CD14-positive monocyte (primary cell): ENCODE data around the gene SSBP2. TPM values are rescaled to one million over a fixed set of nuclear protein-coding genes. Genes with fewer than 3 reads are reported as not detected.

Experiments
- DNase-seq, 3 donors: peaks; one replicate each; pipeline ENCODE4 v3.0.0-alpha.2; 2011 to 2022
- H2AFZ ChIP-seq: 2 replicates; pipeline ENCODE4 v1.6.0; 2012; ENCODE audit warnings: mild to moderate bottlenecking, low read depth, low read length, inconsistent platforms; ENCODE audit not compliant: insufficient read depth, poor library complexity, severe bottlenecking
- H3K27ac ChIP-seq, 2 donors: 1 replicate in 1 of 2; 2 replicates in 1 of 2; pipeline ENCODE4 v1.5.1; 2012 to 2013; ENCODE audit warnings: low read length in 2 of 2, control low read depth in 1 of 2, inconsistent platforms in 1 of 2, low read depth in 1 of 2, mild to moderate bottlenecking in 1 of 2
- H3K27me3 ChIP-seq, 2 donors: one replicate each; pipeline versions ENCODE4 v1.6.0 to v1.6.1; 2011 to 2013; ENCODE audit warnings: low read length in 2 of 2; ENCODE audit not compliant: control insufficient read depth in 2 of 2, insufficient read depth in 2 of 2
- H3K36me3 ChIP-seq, 2 donors: replicated peaks in 1 of 2; 1 replicate in 1 of 2; 2 replicates in 1 of 2; pipeline versions ENCODE4 v1.5.1 to v1.6.1; 2012 to 2013; ENCODE audit warnings: low read length in 2 of 2, control low read depth in 1 of 2, inconsistent platforms in 1 of 2, mild to moderate bottlenecking in 1 of 2; ENCODE audit not compliant: insufficient read depth in 2 of 2, control insufficient read depth in 1 of 2
- H3K4me1 ChIP-seq, 2 donors: 1 replicate in 1 of 2; 2 replicates in 1 of 2; pipeline versions ENCODE4 v1.5.1 to v1.6.1; 2012 to 2013; ENCODE audit warnings: low read length in 2 of 2, control low read depth in 1 of 2, inconsistent platforms in 1 of 2, mild to moderate bottlenecking in 1 of 2, moderate library complexity in 1 of 2; ENCODE audit not compliant: insufficient read depth in 2 of 2, control insufficient read depth in 1 of 2
- H3K4me2 ChIP-seq: replicated peaks from 2 replicates; pipeline ENCODE3; 2012; ENCODE audit warnings: low read length, moderate library complexity, mild to moderate bottlenecking; ENCODE audit not compliant: poor library complexity, severe bottlenecking; ENCODE audit errors: extremely low read depth
- H3K4me3 ChIP-seq, 3 experiments: fragments of 200-600 bp in 1 of 3; sonication (generic) in 1 of 3; replicated peaks in 1 of 3; 1 replicate in 2 of 3; 2 replicates in 1 of 3; pipeline ENCODE4 v1.5.1; 2011 to 2013; ENCODE audit warnings: low read length in 3 of 3, mild to moderate bottlenecking in 3 of 3, control low read depth in 2 of 3, low read depth in 2 of 3, inconsistent platforms in 1 of 3, moderate library complexity in 1 of 3
- H3K79me2 ChIP-seq: 2 replicates; pipeline ENCODE4 v1.6.0; 2012; ENCODE audit warnings: mild to moderate bottlenecking, control low read depth, inconsistent platforms, low read length, moderate library complexity; ENCODE audit not compliant: insufficient read depth
- H3K9ac ChIP-seq: 2 replicates; pipeline ENCODE4 v1.6.0; 2017; ENCODE audit warnings: low read length, mild to moderate bottlenecking; ENCODE audit not compliant: insufficient read depth, poor library complexity, severe bottlenecking
- H3K9me3 ChIP-seq, 2 donors: replicated peaks in 1 of 2; 1 replicate in 1 of 2; 2 replicates in 1 of 2; pipeline versions ENCODE4 v1.5.1 to v1.6.1; 2012 to 2013; ENCODE audit warnings: low read length in 2 of 2, control low read depth in 1 of 2; ENCODE audit not compliant: control insufficient read depth in 1 of 2, insufficient read depth in 1 of 2
- H4K20me1 ChIP-seq: 2 replicates; pipeline ENCODE4 v1.6.0; 2012; ENCODE audit warnings: mild to moderate bottlenecking, low read length, control low read depth, moderate library complexity; ENCODE audit not compliant: insufficient read depth
- H3K27ac Mint-ChIP-seq, 7 donors: one replicate each; pipeline ENCODE4 v1.8.0; 2020; ENCODE audit warnings: mild to moderate bottlenecking in 7 of 7, mixed read lengths in 7 of 7, moderate library complexity in 6 of 7, inconsistent platforms in 2 of 7
- H3K27me3 Mint-ChIP-seq, 3 donors: one replicate each; pipeline ENCODE4 v1.8.0; 2021 to 2022; ENCODE audit warnings: low read depth in 3 of 3, mild to moderate bottlenecking in 3 of 3, mixed read lengths in 3 of 3, moderate library complexity in 3 of 3, inconsistent platforms in 1 of 3
- H3K36me3 Mint-ChIP-seq, 2 donors: one replicate each; pipeline ENCODE4 v1.8.0; 2020; ENCODE audit warnings: mixed read lengths in 2 of 2, inconsistent platforms in 1 of 2, mild to moderate bottlenecking in 1 of 2
- H3K4me1 Mint-ChIP-seq: one replicate; pipeline ENCODE4 v1.8.0; 2020; ENCODE audit warnings: mild to moderate bottlenecking, mixed read lengths
- H3K4me3 Mint-ChIP-seq, 2 donors: one replicate each; pipeline ENCODE4 v1.8.0; 2020; ENCODE audit warnings: mild to moderate bottlenecking in 2 of 2, mixed read lengths in 2 of 2, moderate library complexity in 1 of 2
- H3K9me3 Mint-ChIP-seq, 7 donors: one replicate each; pipeline ENCODE4 v1.8.0; 2020 to 2022; ENCODE audit warnings: mixed read lengths in 7 of 7, mild to moderate bottlenecking in 6 of 7, moderate library complexity in 6 of 7, inconsistent platforms in 2 of 7
- CTCF ChIP-seq: fragments of 200-600 bp; IDR thresholded peaks from one replicate; pipeline ENCODE4 v1.8.0; 2022; ENCODE audit warnings: antibody characterized with exemption, mild to moderate bottlenecking
- WGBS: methylation state at CpG from one replicate; pipeline ENCODE4 v1.1.5; 2013; ENCODE audit warnings: missing lambda C conversion rate; ENCODE audit not compliant: insufficient coverage; 5-methylcytosine and 5-hydroxymethylcytosine counted together
- intact Hi-C, 2 donors: fragments of 100-400 bp; cut with micrococcal nuclease; formaldehyde crosslinking; loops; one replicate each; pipeline versions ENCODE4 v1.15.0 to v1.15.1; 2023
- polyA plus RNA-seq, 3 donors: library from polyadenylated mRNA; depleted of rRNA in 1 of 3; unstranded in 2 of 3; stranded (reverse) in 1 of 3; fragments of 300-500 nt in 2 of 3; fragments of >200 nt in 1 of 3; fragmentation: Illumina TruSeq in 2 of 3; gene quantifications; 1 replicate in 2 of 3; 2 replicates in 1 of 3; pipeline ENCODE4 v1.2.3, GENCODE V29; 2012 to 2021

The SSBP2 gene
- polyA plus RNA-seq, 3 donors: 29.1 to 55.2 (median 53.4) TPM

GRCh38 chr5:81590498-81591384 lies 160.2 kb downstream of the SSBP2 start:
- no peaks in the 10 kb centered on the region for H3K79me2 ChIP-seq
- no peak overlapping the region for H3K9ac ChIP-seq
- H3K27ac ChIP-seq: no peak overlapping the region
- DNase-seq: no peak
- no peak overlapping the region for H3K4me3 ChIP-seq
- TF ChIP-seq CTCF: no peak
- H3K4me1 Mint-ChIP-seq: no peaks in the 10 kb centered on the region
- intact Hi-C loops: no loop called here
- H3K4me3 Mint-ChIP-seq: no peak overlapping the region
- no peaks in the 10 kb centered on the region for H3K4me1 ChIP-seq
- peaks cover 0 to 10% of the 10 kb centered on the region in 2 donors for H3K9me3 ChIP-seq
- WGBS: 100% methylated on average over 2 of the region's 6 CpGs
- no peak overlapping the region for H2AFZ ChIP-seq
- H3K27ac Mint-ChIP-seq: peak overlapping the region in 1 of 7 donors; percentile 26
- H3K36me3 ChIP-seq: no peaks in the 10 kb centered on the region
- no peaks in the 10 kb centered on the region for H3K27me3 Mint-ChIP-seq
- H3K9me3 Mint-ChIP-seq: peaks cover 17 to 29% (median 23%) of the 10 kb centered on the region in 7 donors
- peaks cover 6 to 23% of the 10 kb centered on the region in 2 donors for H3K36me3 Mint-ChIP-seq
- no peak overlapping the region for H3K4me2 ChIP-seq
- H3K27me3 ChIP-seq: no peaks in the 10 kb centered on the region
- H4K20me1 ChIP-seq: no peaks in the 10 kb centered on the region

GRCh38 chr5:81579262-81579924 lies 171.5 kb downstream of the SSBP2 start:
- no peak overlapping the region for H3K4me2 ChIP-seq
- H3K9me3 Mint-ChIP-seq: peaks cover 0 to 11% (median 0%) of the 10 kb centered on the region in 7 donors
- TF ChIP-seq CTCF: no peak
- peaks cover 0 to 3% of the 10 kb centered on the region in 2 donors for H3K9me3 ChIP-seq
- no peak overlapping the region for H3K4me3 Mint-ChIP-seq
- no peak overlapping the region for H3K9ac ChIP-seq
- no peaks in the 10 kb centered on the region for H4K20me1 ChIP-seq
- peaks cover 0 to 6% of the 10 kb centered on the region in 2 donors for H3K4me1 ChIP-seq
- no peak overlapping the region for H3K4me3 ChIP-seq
- no CpG with 5 or more reads among the region's 1 CpG for WGBS
- H3K36me3 Mint-ChIP-seq: peaks cover 4 to 6% of the 10 kb centered on the region in 2 donors
- H3K27ac Mint-ChIP-seq: peak overlapping the region in 1 of 7 donors; percentile 58
- H2AFZ ChIP-seq: no peak overlapping the region
- H3K27me3 Mint-ChIP-seq: no peaks in the 10 kb centered on the region
- DNase-seq: peak; percentile 0 to 13 (median 12)
- H3K4me1 Mint-ChIP-seq: peaks cover 7% of the 10 kb centered on the region
- H3K27me3 ChIP-seq: no peaks in the 10 kb centered on the region
- intact Hi-C loops: no loop called here
- H3K79me2 ChIP-seq: no peaks in the 10 kb centered on the region
- no peaks in the 10 kb centered on the region for H3K36me3 ChIP-seq
- H3K27ac ChIP-seq: no peak overlapping the region
